Neural progenitor cell (in vitro differentiated cells): Measurements from ENCODE around the gene ANGPTL2.

Experiments
- CTCF ChIP-seq: fragments of 200-600 bp; sonication (generic); IDR thresholded peaks from 2 replicates; pipeline ENCODE4 v1.5.1; 2017; ENCODE audit warnings: antibody characterized with exemption, mild to moderate bottlenecking
- EZH2 ChIP-seq: fragments of 200-600 bp; sonication (generic); IDR thresholded peaks from 2 replicates; pipeline ENCODE4 v1.6.1; 2017; ENCODE audit warnings: antibody characterized with exemption, mild to moderate bottlenecking, moderate library complexity

- TF ChIP-seq EZH2, result no peak
- no peak for TF ChIP-seq CTCF
These were observed 16.0 kb upstream of the ANGPTL2 start for GRCh38 chr9:127138444-127138843.
